Measurements from ENCODE around the gene OGDH.

DNA sequence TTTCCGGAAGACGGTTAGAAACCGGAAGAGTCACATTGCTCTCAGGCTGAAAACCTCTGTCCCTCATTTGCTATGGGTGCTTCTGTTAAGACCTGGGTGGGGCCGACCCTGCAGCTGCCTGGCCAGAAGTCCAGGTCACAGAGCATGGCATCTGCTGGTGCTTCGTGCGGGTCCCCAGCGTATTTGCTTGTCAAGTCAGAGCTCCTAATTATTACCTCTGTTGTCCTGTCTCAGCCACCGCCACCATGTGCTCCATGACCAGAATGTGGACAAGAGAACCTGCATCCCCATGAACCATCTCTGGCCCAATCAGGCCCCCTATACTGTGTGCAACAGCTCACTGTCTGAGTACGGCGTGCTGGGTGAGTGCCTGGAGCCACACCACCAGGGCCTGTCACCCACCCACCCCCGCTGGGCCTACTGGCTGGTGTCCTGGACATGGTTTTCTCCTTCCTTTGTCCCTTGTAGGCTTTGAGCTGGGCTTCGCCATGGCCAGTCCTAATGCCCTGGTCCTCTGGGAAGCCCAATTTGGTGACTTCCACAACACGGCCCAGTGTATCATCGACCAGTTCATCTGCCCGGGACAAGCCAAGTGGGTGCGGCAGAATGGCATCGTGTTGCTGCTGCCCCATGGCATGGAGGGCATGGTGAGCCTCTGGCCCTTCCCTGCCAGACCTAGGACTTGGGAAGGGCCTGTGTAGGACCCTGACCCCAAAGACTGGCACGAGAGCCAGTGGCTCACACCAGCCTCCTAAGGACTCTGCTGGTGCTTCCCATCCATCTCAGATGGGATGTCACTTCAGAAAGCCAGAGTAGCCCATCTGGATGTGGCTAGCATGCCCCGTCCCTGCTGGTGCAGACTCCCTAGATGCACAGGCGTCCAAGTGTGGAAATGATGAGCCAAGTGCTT is 91.0 kb downstream of the OGDH start:
- TF ChIP-seq, protein P1, sequence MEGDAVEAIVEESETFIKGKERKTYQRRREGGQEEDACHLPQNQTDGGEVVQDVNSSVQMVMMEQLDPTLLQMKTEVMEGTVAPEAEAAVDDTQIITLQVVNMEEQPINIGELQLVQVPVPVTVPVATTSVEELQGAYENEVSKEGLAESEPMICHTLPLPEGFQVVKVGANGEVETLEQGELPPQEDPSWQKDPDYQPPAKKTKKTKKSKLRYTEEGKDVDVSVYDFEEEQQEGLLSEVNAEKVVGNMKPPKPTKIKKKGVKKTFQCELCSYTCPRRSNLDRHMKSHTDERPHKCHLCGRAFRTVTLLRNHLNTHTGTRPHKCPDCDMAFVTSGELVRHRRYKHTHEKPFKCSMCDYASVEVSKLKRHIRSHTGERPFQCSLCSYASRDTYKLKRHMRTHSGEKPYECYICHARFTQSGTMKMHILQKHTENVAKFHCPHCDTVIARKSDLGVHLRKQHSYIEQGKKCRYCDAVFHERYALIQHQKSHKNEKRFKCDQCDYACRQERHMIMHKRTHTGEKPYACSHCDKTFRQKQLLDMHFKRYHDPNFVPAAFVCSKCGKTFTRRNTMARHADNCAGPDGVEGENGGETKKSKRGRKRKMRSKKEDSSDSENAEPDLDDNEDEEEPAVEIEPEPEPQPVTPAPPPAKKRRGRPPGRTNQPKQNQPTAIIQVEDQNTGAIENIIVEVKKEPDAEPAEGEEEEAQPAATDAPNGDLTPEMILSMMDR (IDR thresholded peaks at IDR 0.05; ENCODE audit: insufficient read depth, low read depth, low read length), result no peak
- no peak for TF ChIP-seq EZH2 (IDR thresholded peaks at IDR 0.05; ENCODE audit: insufficient read depth, low read length)
